ENCODE measurements around the gene NTNG2.

Gene NTNG2, protein sequence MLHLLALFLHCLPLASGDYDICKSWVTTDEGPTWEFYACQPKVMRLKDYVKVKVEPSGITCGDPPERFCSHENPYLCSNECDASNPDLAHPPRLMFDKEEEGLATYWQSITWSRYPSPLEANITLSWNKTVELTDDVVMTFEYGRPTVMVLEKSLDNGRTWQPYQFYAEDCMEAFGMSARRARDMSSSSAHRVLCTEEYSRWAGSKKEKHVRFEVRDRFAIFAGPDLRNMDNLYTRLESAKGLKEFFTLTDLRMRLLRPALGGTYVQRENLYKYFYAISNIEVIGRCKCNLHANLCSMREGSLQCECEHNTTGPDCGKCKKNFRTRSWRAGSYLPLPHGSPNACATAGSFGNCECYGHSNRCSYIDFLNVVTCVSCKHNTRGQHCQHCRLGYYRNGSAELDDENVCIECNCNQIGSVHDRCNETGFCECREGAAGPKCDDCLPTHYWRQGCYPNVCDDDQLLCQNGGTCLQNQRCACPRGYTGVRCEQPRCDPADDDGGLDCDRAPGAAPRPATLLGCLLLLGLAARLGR

DNA sequence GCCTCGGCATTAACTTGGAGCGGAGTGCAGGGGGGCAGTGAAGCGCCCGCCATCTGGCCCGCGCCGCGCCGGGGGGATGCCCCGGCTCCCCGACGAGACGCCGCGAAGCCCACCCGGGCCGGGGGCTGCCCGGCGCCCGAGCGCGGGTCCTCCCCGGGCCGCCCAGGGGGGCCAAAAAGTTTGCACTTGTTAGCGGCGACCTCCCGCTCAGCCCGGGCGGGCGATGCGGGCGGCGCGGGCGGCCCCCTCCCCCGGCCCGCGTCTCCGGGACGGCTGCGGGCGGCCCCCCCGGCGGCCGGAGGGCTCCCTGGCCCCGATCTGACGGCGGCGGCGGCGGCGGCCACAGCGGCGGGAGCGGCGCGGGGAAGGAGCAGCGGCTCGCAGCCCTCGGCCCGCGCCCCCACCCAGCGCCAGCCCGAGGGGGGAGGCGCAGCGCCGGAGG lies at the start of gene NTNG2:
Gene NTNG2 (plus strand): TSS at position 316 of the 442 bp plus-strand sequence. CDS start 4,774 bp downstream, outside the sequence.
- peak within 1 kb of the TSS; percentile 35 for H3K4me3 ChIP-seq (ENCODE audit: low read length)
- DNase-seq (ENCODE audit: low read depth), result no peak
- TF ChIP-seq, protein P1, sequence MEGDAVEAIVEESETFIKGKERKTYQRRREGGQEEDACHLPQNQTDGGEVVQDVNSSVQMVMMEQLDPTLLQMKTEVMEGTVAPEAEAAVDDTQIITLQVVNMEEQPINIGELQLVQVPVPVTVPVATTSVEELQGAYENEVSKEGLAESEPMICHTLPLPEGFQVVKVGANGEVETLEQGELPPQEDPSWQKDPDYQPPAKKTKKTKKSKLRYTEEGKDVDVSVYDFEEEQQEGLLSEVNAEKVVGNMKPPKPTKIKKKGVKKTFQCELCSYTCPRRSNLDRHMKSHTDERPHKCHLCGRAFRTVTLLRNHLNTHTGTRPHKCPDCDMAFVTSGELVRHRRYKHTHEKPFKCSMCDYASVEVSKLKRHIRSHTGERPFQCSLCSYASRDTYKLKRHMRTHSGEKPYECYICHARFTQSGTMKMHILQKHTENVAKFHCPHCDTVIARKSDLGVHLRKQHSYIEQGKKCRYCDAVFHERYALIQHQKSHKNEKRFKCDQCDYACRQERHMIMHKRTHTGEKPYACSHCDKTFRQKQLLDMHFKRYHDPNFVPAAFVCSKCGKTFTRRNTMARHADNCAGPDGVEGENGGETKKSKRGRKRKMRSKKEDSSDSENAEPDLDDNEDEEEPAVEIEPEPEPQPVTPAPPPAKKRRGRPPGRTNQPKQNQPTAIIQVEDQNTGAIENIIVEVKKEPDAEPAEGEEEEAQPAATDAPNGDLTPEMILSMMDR (IDR thresholded peaks at IDR 0.05; ENCODE audit: insufficient read depth, low read depth, low read length, missing control alignments), result no peak

DNA sequence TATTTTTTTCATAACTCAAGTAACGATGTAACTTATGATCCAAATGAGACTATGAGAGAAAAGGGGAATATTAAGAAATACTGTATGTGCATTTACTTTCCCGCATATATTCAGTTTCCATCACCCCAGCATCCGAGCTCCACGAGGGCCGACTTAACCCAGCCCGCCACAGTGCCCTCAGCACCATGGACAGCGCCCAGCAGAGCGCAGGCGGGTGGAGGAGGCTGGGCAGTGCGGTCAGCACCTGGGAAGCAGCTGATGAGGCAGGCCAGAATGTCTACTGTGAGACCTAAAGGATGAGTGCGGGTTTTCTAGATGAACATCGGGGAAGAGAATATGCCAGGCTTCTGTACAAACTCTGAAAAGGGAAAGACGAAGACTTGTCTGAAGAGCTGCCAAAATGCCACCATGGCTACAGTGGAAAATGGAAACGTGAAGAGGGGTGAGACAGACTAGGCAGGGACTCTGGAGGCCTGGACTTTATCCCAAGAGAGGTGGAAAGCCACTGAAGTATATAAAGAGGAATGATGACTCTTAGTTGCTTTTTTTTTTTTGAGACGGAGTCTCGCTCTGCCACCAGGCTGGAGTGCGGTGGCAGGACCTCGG lies 47.7 kb upstream of the NTNG2 start:
- TF ChIP-seq, protein P1 (IDR thresholded peaks at IDR 0.05; ENCODE audit: insufficient read depth, low read depth, low read length, missing control alignments), result no peak
- DNase-seq (ENCODE audit: low read depth), result peak; percentile 71
- no peak overlapping the region for H3K4me3 ChIP-seq (ENCODE audit: low read length)

DNA sequence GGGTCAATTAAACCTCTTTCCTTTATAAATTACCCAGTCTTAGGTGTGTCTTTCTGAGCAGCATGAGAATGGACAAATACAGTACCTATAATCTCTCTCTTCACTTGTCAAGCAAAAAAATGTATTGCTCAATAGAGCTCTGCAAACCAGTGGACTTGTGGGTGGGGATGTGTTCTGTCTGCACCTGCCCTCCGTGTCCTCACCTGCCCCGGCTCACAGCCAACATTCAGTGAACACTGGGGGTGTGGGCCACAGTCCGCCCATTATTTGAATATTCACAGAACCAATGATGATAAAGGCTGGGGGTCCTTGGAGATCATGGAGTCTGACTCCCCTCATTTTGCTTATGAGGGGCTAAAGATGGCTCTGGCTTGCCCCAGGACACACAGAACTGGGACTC lies 45.3 kb upstream of the NTNG2 start:
- DNase-seq (ENCODE audit: low read depth), result peak; percentile 53
- TF ChIP-seq, protein P1 (IDR thresholded peaks at IDR 0.05; ENCODE audit: insufficient read depth, low read depth, low read length, missing control alignments), result no peak
- H3K4me3 ChIP-seq (ENCODE audit: low read length), result no peak overlapping the region

DNA sequence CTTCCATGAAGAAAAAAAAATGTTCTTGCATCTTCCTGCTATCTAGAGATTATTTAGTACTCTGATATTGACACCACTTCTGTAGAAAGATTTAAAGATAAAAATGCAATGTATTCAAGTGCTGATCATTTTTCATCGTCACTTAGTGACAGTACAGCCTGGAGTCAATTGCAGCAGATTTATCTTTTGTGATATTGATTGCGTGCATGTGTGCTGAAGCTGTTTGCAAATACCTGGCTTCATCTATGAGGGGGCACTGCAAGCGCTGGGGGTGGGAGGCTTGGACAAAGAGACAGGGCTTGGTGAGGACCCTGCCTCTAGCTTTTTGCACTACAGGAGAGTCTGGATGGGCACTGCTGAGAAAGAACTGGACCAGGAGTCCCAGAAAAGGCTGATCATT lies 44.2 kb upstream of the NTNG2 start:
- TF ChIP-seq, protein P1 (IDR thresholded peaks at IDR 0.05; ENCODE audit: insufficient read depth, low read depth, low read length, missing control alignments), result no peak
- no peak for DNase-seq (ENCODE audit: low read depth)
- no peak overlapping the region for H3K4me3 ChIP-seq (ENCODE audit: low read length)

DNA sequence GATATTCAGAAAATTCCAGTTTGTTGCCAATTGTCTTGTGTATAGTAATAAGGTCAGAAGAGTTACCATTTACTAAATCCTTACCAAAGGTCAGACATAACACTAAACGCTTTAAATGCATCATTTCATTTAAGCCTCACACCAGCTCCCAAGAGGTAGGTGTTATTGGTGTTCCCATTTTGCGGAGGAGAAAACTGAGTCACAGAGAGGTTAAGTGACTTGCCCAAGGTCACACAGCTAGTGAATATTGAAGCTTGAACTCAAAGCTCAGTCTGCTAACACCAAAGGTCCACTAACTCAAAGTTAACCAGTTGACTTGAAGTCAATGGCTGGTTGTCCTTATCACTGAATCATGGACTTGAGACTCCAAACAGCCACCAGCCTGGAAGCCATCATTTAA lies 40.8 kb upstream of the NTNG2 start:
- no peak overlapping the region for H3K4me3 ChIP-seq (ENCODE audit: low read length)
- no peak for DNase-seq (ENCODE audit: low read depth)
- TF ChIP-seq, protein P1 (IDR thresholded peaks at IDR 0.05; ENCODE audit: insufficient read depth, low read depth, low read length, missing control alignments), result no peak

DNA sequence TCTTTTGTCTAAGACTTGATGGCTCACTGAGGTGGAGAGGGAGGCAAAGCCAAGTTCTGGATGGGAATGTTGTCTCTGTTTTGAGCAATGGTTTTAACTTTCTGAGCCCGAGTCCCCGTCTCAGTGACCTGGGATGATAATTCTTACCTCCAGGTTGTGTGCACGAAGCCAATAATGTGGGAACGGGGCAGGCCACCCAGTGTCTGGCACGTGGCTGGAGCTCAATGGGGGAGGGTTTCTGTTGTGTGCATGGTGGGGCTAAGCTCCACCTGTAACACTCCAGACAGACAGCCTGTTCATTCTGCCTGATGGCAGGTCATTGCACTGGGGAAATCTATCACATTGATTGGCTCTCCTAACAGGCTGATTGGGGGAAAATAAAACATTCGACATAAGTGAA lies 37.1 kb upstream of the NTNG2 start:
- TF ChIP-seq, protein P1 (IDR thresholded peaks at IDR 0.05; ENCODE audit: insufficient read depth, low read depth, low read length, missing control alignments), result no peak
- H3K4me3 ChIP-seq (ENCODE audit: low read length), result no peak overlapping the region
- DNase-seq (ENCODE audit: low read depth), result no peak

Measured in epithelial cell of esophagus (primary cell).